Esophagus squamous epithelium (tissue), 4 donors: ENCODE data around the gene SKOR1.

ENCODE experiments used
- POLR2A ChIP-seq, 4 donors: fragments of 450-650 bp; IDR thresholded peaks; one replicate each; pipeline ENCODE4 v1.6.1; 2017; ENCODE audit warnings: antibody characterized with exemption in 4 of 4, mild to moderate bottlenecking in 4 of 4, moderate library complexity in 3 of 4
- TF ChIP-seq, protein P1 (sequence below), 6 experiments: fragments of 450-650 bp in 4 of 6; fragments of 200-600 bp in 2 of 6; sonication (generic) in 2 of 6; IDR thresholded peaks; one replicate each; pipeline ENCODE4 v1.5.1; 2016 to 2019; ENCODE audit warnings: antibody characterized with exemption in 6 of 6, mild to moderate bottlenecking in 4 of 6, moderate library complexity in 4 of 6

DNA sequence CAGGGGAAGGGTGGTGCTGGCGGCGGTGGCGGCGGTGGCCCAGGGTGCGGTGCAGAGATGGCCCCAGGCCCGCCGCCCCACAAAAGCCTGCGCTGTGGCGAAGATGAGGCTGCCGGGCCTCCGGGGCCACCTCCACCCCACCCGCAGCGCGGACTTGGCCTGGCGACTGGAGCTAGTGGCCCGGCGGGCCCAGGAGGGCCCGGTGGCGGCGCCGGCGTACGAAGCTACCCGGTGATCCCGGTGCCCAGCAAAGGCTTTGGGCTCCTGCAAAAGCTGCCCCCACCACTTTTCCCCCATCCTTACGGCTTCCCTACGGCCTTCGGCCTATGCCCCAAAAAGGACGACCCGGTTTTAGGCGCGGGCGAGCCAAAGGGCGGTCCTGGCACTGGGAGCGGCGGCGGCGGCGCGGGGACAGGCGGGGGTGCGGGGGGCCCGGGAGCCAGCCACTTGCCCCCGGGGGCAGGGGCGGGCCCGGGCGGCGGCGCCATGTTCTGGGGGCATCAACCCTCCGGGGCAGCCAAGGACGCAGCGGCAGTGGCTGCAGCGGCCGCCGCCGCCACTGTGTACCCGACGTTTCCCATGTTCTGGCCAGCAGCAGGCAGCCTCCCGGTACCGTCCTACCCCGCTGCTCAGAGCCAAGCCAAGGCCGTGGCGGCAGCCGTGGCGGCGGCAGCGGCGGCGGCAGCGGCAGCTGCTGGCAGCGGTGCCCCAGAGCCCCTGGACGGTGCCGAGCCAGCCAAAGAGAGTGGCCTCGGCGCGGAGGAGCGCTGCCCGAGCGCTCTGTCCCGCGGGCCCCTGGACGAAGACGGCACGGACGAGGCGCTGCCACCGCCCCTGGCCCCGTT, 1.6 kb downstream of the SKOR1 start:
- TF ChIP-seq, protein P1, sequence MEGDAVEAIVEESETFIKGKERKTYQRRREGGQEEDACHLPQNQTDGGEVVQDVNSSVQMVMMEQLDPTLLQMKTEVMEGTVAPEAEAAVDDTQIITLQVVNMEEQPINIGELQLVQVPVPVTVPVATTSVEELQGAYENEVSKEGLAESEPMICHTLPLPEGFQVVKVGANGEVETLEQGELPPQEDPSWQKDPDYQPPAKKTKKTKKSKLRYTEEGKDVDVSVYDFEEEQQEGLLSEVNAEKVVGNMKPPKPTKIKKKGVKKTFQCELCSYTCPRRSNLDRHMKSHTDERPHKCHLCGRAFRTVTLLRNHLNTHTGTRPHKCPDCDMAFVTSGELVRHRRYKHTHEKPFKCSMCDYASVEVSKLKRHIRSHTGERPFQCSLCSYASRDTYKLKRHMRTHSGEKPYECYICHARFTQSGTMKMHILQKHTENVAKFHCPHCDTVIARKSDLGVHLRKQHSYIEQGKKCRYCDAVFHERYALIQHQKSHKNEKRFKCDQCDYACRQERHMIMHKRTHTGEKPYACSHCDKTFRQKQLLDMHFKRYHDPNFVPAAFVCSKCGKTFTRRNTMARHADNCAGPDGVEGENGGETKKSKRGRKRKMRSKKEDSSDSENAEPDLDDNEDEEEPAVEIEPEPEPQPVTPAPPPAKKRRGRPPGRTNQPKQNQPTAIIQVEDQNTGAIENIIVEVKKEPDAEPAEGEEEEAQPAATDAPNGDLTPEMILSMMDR (IDR thresholded peaks at IDR 0.05) = no peak
- no peak for TF ChIP-seq POLR2A (IDR thresholded peaks at IDR 0.05)
